Stimulated activated CD4-positive, alpha-beta T cell treated with anti-CD3 and anti-CD28 coated beads, Interleukin-1b, Interleukin-23, amount 100 ng/mL, for 48 hours (primary cell): ENCODE results near the gene CFAP97D2.
"Not testable (repeated sequence)": the region's sequence is repeated elsewhere in the genome, so short reads cannot be mapped to it uniquely, and the experiment has no call there.

Experiments
- DNase-seq: peaks from one replicate; pipeline ENCODE4 v3.0.0-alpha.2; 2020

The CFAP97D2 gene

GRCh38 chr13:114158869-114159666, 20.0 kb upstream of the CFAP97D2 start:
- not testable (repeated sequence) for DNase-seq

- peak; percentile 33 for DNase-seq
These were observed 18.0 kb upstream of the CFAP97D2 start for GRCh38 chr13:114161028-114161556.

- DNase-seq = peak; percentile 26
These were observed 17.2 kb upstream of the CFAP97D2 start for GRCh38 chr13:114161644-114162532.

- no peak for DNase-seq
These were observed 16.5 kb upstream of the CFAP97D2 start for GRCh38 chr13:114162533-114162922.

GRCh38 chr13:114164053-114164452, 15.0 kb upstream of the CFAP97D2 start:
- DNase-seq = no peak

GRCh38 chr13:114164681-114165429, 14.2 kb upstream of the CFAP97D2 start:
- no peak for DNase-seq

- DNase-seq = no peak
These were observed 12.5 kb upstream of the CFAP97D2 start for GRCh38 chr13:114166381-114167131.

- no peak for DNase-seq
These were observed 11.6 kb upstream of the CFAP97D2 start for GRCh38 chr13:114167426-114167825.

GRCh38 chr13:114167885-114168284, 11.2 kb upstream of the CFAP97D2 start:
- no peak for DNase-seq

GRCh38 chr13:114173272-114173671, 5.8 kb upstream of the CFAP97D2 start:
- DNase-seq = no peak

GRCh38 chr13:114173745-114174144, 5.3 kb upstream of the CFAP97D2 start:
- no peak for DNase-seq

- DNase-seq = no peak
These were observed 4.5 kb upstream of the CFAP97D2 start for GRCh38 chr13:114174529-114174961.

GRCh38 chr13:114176359-114176902, 2.6 kb upstream of the CFAP97D2 start:
- DNase-seq = not testable (repeated sequence)

- DNase-seq = no peak
These were observed 1.6 kb upstream of the CFAP97D2 start for GRCh38 chr13:114177245-114178010.

GRCh38 chr13:114185182-114185971, 6.3 kb downstream of the CFAP97D2 start:
- no peak for DNase-seq

- no peak for DNase-seq
These were observed 15.8 kb downstream of the CFAP97D2 start for GRCh38 chr13:114194853-114195252.

- no peak for DNase-seq
These were observed 17.6 kb downstream of the CFAP97D2 start for GRCh38 chr13:114196629-114197028.

- no peak for DNase-seq
These were observed 19.5 kb downstream of the CFAP97D2 start for GRCh38 chr13:114198556-114198955.

- DNase-seq = not testable (repeated sequence)
These were observed 20.5 kb downstream of the CFAP97D2 start for GRCh38 chr13:114199526-114199925.

- no peak for DNase-seq
These were observed 20.9 kb downstream of the CFAP97D2 start for GRCh38 chr13:114199954-114200353.
